Cardiac fibroblast (primary cell): ENCODE measurements around the gene NPAS3.

ENCODE experiments used
- DNase-seq, 2 donors: peaks; one replicate each; pipeline versions ENCODE4 v3.0.0 to v3.0.0-alpha.2; 2010; ENCODE audit warnings: low read depth in 2 of 2
- H3K4me3 ChIP-seq, 2 donors: replicated peaks in 1 of 2; 1 replicate in 1 of 2; 2 replicates in 1 of 2; pipeline ENCODE4 v1.5.1; 2011; ENCODE audit warnings: low read depth in 2 of 2, low read length in 2 of 2, mild to moderate bottlenecking in 2 of 2, moderate library complexity in 1 of 2
- CTCF ChIP-seq: IDR thresholded peaks from one replicate; pipeline ENCODE4 v1.5.1; 2011; ENCODE audit warnings: low read depth, mild to moderate bottlenecking, low read length, inconsistent platforms

Gene NPAS3

GRCh38 chr14:32950584-32950983 is 11.9 kb downstream of the NPAS3 start:
- peak in 1 of 2 donors; percentile 62 for DNase-seq

GRCh38 chr14:32967421-32967820 is 28.7 kb downstream of the NPAS3 start:
- H3K4me3 ChIP-seq, result no peak overlapping the region
- DNase-seq, result no peak
- TF ChIP-seq CTCF, result no peak

More at GRCh38 chr14:32950584-32950983, 11.9 kb downstream of the NPAS3 start:
- TF ChIP-seq CTCF, result no peak
- no peak overlapping the region for H3K4me3 ChIP-seq

- DNase-seq, result no peak
- TF ChIP-seq CTCF, result no peak
- no peak overlapping the region for H3K4me3 ChIP-seq
These were observed 30.4 kb downstream of the NPAS3 start for GRCh38 chr14:32968972-32969544.

- no peak for DNase-seq
- no peak for TF ChIP-seq CTCF
- H3K4me3 ChIP-seq, result no peak overlapping the region
These were observed 39.2 kb downstream of the NPAS3 start for GRCh38 chr14:32977913-32978312.

GRCh38 chr14:32978691-32979255 is 40.1 kb downstream of the NPAS3 start:
- no peak for TF ChIP-seq CTCF
- no peak for DNase-seq
- no peak overlapping the region for H3K4me3 ChIP-seq

GRCh38 chr14:32980178-32980901 is 41.7 kb downstream of the NPAS3 start:
- DNase-seq, result no peak
- H3K4me3 ChIP-seq, result no peak overlapping the region
- no peak for TF ChIP-seq CTCF
